GM12801 (cell line): ENCODE measurements around the gene SPAG16.

Source experiments
- TF ChIP-seq, protein P1 (sequence below): IDR thresholded peaks from one replicate; pipeline ENCODE4 v1.5.1; 2011; ENCODE audit warnings: control low read depth; ENCODE audit not compliant: insufficient read length; ENCODE audit errors: extremely low read depth

The SPAG16 gene

GRCh38 chr2:213420828-213421385 lies 136.6 kb downstream of the SPAG16 start:
- TF ChIP-seq, protein P1, sequence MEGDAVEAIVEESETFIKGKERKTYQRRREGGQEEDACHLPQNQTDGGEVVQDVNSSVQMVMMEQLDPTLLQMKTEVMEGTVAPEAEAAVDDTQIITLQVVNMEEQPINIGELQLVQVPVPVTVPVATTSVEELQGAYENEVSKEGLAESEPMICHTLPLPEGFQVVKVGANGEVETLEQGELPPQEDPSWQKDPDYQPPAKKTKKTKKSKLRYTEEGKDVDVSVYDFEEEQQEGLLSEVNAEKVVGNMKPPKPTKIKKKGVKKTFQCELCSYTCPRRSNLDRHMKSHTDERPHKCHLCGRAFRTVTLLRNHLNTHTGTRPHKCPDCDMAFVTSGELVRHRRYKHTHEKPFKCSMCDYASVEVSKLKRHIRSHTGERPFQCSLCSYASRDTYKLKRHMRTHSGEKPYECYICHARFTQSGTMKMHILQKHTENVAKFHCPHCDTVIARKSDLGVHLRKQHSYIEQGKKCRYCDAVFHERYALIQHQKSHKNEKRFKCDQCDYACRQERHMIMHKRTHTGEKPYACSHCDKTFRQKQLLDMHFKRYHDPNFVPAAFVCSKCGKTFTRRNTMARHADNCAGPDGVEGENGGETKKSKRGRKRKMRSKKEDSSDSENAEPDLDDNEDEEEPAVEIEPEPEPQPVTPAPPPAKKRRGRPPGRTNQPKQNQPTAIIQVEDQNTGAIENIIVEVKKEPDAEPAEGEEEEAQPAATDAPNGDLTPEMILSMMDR: no peak

DNA sequence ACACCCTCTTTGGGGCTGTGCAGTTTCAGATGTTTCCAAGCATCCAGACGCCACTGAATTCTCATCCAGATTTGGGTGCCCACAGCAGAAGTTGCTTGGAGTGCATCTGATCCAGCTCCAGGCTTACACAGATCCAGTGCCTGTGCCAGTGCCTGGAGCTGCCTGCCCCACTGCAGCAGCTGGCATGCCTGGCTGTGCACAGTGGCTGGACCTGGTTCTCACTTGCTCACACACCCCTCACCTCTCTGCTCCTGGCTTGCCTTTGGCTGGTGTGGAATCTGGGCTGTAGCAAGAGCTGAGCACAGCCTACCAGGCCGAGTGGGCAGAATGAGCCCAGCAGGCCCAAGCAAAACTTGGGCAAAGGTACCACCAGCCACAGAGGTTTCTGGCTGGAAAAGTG lies 137.9 kb downstream of the SPAG16 start:
- TF ChIP-seq, protein P1: no peak

DNA sequence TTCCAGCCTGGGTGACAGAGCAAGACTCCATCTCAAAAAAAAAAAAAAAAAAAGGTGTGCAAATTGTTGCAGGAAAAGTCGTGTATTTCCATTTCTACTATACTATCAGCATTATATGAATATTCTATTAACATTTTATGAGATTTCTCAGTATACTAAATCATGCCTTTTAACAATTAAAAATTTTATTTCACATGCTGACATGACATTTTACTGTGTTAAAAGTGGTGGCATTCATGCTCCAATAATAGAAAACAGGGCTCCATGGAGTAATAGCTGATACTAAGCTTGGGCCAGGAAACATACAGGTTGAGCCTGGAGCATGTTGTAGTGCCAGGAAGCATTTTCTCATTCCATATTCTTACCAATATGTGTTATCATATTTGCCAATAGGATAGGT lies 141.4 kb downstream of the SPAG16 start:
- TF ChIP-seq, protein P1: no peak

DNA sequence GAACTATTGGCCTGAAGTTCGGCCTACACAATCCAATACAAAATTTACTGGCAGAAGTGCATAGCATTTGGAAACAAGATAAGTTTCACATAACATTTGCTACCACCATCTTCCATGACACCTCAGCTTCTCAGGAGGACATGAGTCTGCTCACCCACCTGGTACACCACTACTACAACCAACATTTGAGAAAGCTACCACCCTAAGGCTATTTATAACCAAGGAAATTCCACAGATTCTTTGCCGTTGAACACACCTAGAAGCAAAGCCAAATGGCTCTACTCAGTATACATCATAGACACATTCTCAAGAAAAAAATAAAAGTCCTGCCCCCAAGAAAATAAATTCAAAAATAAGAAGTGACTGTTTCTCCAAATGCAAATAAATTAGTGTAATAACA lies 145.3 kb downstream of the SPAG16 start:
- TF ChIP-seq, protein P1: no peak

DNA sequence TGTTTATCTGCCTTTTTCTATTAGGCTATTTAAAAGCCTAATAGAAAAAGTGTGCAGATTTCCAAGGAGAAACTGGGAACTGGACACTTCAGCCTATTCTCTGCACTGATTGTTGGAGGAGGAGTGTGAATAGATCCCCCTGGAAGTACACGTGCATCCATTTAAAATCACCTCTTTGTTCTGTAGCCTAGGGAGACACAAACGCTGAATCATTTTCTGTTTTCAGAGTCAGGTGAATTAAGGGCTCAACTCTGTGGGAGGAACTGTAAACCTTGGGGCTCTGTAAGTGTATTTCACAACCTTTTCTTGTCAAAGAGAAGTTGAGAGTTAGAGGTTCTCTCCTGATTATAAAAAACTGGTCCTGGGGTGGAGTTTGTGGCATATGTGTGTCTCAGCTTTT lies 159.7 kb downstream of the SPAG16 start:
- TF ChIP-seq, protein P1: no peak

DNA sequence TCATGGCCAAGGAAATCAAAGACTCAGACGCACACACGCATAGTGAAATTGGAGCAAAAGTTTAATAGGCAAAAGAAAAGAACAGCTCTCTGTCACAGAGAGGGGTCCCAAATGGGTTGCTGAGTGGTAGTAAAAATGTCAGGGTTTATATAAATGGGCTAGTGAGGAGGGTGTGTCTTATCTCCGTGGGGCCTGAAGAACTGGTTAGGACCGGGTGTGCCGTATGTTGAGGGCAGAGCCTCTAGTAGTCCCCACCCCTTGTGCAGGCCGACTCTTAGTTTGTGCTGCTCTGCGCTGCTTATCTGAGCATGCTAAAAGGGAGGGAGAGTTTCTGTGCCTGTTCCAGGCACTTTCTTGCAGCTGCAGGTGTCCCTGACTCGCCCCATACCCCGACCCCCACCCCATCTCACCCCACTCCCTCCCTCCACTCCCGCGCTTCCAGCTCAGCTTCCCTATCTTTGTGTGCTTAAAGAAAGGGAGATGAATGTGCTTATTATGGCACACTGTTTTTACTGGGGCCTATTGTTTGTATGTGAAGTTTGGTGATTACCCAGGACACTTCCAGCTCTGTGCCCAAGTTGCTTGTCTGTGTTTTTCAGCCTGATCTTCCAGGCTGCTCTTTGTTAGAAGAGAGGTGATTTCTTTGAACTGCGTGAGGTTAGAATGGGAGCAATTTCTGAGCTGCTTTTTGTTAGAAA lies 167.4 kb downstream of the SPAG16 start:
- TF ChIP-seq, protein P1: no peak

GRCh38 chr2:213455316-213456008 lies 171.2 kb downstream of the SPAG16 start:
- TF ChIP-seq, protein P1: no peak
